GM21529 (cell line): ENCODE data around the gene TCF23.
"Not testable (repeated sequence)": the region's sequence is repeated elsewhere in the genome, so short reads cannot be mapped to it uniquely, and the experiment has no call there.

Experiments used
- ATAC-seq: cut with Tn5 transposase; IDR thresholded peaks from one replicate; pipeline ENCODE4 v1.9.1; 2021; ENCODE audit not compliant: unreplicated experiment

TCF23 gene

GRCh38 chr2:27148801-27149439 is at the start of gene TCF23:
Gene TCF23, plus strand, starts transcription at chr2:27149004. Its CDS starts 130 bp downstream, at chr2:27149134.
- ATAC-seq: no peak

GRCh38 chr2:27099334-27099955 is 49.4 kb upstream of the TCF23 start:
- no peak for ATAC-seq

- no peak for ATAC-seq
Observed at GRCh38 chr2:27100036-27100435, 48.8 kb upstream of the TCF23 start.

GRCh38 chr2:27102329-27102728 is 46.5 kb upstream of the TCF23 start:
- ATAC-seq: no peak

- no peak for ATAC-seq
Observed at GRCh38 chr2:27105981-27106380, 42.8 kb upstream of the TCF23 start.

GRCh38 chr2:27108221-27108620 is 40.6 kb upstream of the TCF23 start:
- ATAC-seq: no peak

- ATAC-seq: no peak
Observed at GRCh38 chr2:27109083-27109482, 39.7 kb upstream of the TCF23 start.

GRCh38 chr2:27110603-27111352 is 38.0 kb upstream of the TCF23 start:
- ATAC-seq: not testable (repeated sequence)

GRCh38 chr2:27111392-27112078 is 37.3 kb upstream of the TCF23 start:
- not testable (repeated sequence) for ATAC-seq

GRCh38 chr2:27115519-27115918 is 33.3 kb upstream of the TCF23 start:
- ATAC-seq: no peak

- ATAC-seq: no peak
Observed at GRCh38 chr2:27117995-27118524, 30.7 kb upstream of the TCF23 start.

GRCh38 chr2:27118525-27119329 is 30.1 kb upstream of the TCF23 start, which contains the start of gene CGREF1:
Gene CGREF1, minus strand, starts transcription at chr2:27119128. Its CDS starts 14,762 bp downstream, at chr2:27104366.
- no peak for ATAC-seq

- ATAC-seq: not testable (repeated sequence)
Observed at GRCh38 chr2:27119330-27119670, 29.5 kb upstream of the TCF23 start.

GRCh38 chr2:27121906-27122305 is 26.9 kb upstream of the TCF23 start:
- no peak for ATAC-seq

- no peak for ATAC-seq
Observed at GRCh38 chr2:27122791-27123190, 26.0 kb upstream of the TCF23 start.

- no peak for ATAC-seq
Observed at GRCh38 chr2:27123302-27124150, 25.3 kb upstream of the TCF23 start, which contains the start of gene ABHD1. Gene ABHD1, plus strand, starts transcription at chr2:27123815. Its CDS starts 134 bp downstream, at chr2:27123949.

- ATAC-seq: no peak
Observed at GRCh38 chr2:27125104-27125503, 23.7 kb upstream of the TCF23 start.

- ATAC-seq: no peak
Observed at GRCh38 chr2:27126252-27126710, 22.5 kb upstream of the TCF23 start.
